Measurements from ENCODE around the gene ADH5.

- TF ChIP-seq CTCF (IDR thresholded peaks at IDR 0.05; ENCODE audit: insufficient read depth, low read length) (no peak), POLR2AphosphoS5 (IDR thresholded peaks at IDR 0.05; ENCODE audit: low read depth) (no peak), GABPA (IDR thresholded peaks at IDR 0.05; ENCODE audit: low read depth) (no peak)
- TF ChIP-seq, protein P1, sequence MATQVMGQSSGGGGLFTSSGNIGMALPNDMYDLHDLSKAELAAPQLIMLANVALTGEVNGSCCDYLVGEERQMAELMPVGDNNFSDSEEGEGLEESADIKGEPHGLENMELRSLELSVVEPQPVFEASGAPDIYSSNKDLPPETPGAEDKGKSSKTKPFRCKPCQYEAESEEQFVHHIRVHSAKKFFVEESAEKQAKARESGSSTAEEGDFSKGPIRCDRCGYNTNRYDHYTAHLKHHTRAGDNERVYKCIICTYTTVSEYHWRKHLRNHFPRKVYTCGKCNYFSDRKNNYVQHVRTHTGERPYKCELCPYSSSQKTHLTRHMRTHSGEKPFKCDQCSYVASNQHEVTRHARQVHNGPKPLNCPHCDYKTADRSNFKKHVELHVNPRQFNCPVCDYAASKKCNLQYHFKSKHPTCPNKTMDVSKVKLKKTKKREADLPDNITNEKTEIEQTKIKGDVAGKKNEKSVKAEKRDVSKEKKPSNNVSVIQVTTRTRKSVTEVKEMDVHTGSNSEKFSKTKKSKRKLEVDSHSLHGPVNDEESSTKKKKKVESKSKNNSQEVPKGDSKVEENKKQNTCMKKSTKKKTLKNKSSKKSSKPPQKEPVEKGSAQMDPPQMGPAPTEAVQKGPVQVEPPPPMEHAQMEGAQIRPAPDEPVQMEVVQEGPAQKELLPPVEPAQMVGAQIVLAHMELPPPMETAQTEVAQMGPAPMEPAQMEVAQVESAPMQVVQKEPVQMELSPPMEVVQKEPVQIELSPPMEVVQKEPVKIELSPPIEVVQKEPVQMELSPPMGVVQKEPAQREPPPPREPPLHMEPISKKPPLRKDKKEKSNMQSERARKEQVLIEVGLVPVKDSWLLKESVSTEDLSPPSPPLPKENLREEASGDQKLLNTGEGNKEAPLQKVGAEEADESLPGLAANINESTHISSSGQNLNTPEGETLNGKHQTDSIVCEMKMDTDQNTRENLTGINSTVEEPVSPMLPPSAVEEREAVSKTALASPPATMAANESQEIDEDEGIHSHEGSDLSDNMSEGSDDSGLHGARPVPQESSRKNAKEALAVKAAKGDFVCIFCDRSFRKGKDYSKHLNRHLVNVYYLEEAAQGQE (IDR thresholded peaks at IDR 0.05; ENCODE audit: insufficient replicate concordance, low read depth): no peak
Observed at GRCh38 chr4:99078336-99078735, 10.3 kb downstream of the ADH5 start.
